Nephron (organoid): ENCODE results near the gene BMP2K.

Experiments used
- H3K27ac Mint-ChIP-seq, 3 experiments: 2 replicates each; pipeline ENCODE4 v1.8.0; 2020; ENCODE audit warnings: mixed read lengths in 3 of 3, mild to moderate bottlenecking in 2 of 3, moderate library complexity in 1 of 3
- H3K27me3 Mint-ChIP-seq: 2 replicates; pipeline ENCODE4 v1.8.0; 2021; ENCODE audit warnings: low read depth, mild to moderate bottlenecking, moderate library complexity, mixed read lengths
- H3K36me3 Mint-ChIP-seq: 2 replicates; pipeline ENCODE4 v1.8.0; 2020; ENCODE audit warnings: low read depth, mixed read lengths
- H3K4me1 Mint-ChIP-seq: 2 replicates; pipeline ENCODE4 v1.8.0; 2020; ENCODE audit warnings: mixed read lengths
- H3K4me3 Mint-ChIP-seq, 3 experiments: 2 replicates each; pipeline ENCODE4 v1.8.0; 2020; ENCODE audit warnings: mild to moderate bottlenecking in 3 of 3, mixed read lengths in 3 of 3, moderate library complexity in 2 of 3
- H3K9me3 Mint-ChIP-seq: 2 replicates; pipeline ENCODE4 v1.8.0; 2020; ENCODE audit warnings: mixed read lengths
- CTCF ChIP-seq, 3 experiments: fragments of 200-600 bp; sonication (generic); IDR thresholded peaks; one replicate each; pipeline ENCODE4 v1.5.0; 2021; ENCODE audit warnings: antibody characterized with exemption in 3 of 3; ENCODE audit not compliant: unreplicated experiment in 3 of 3

BMP2K gene

GRCh38 chr4:78749972-78750727 lies 26.0 kb upstream of the BMP2K start:
- H3K27me3 Mint-ChIP-seq: no peaks in the 10 kb centered on the region
- no peaks in the 10 kb centered on the region for H3K9me3 Mint-ChIP-seq
- TF ChIP-seq CTCF (IDR thresholded peaks at IDR 0.05; ENCODE audit: unreplicated experiment in 3 of 3): no peak
- peaks cover 9% of the 10 kb centered on the region for H3K4me1 Mint-ChIP-seq
- no peaks in the 10 kb centered on the region for H3K36me3 Mint-ChIP-seq
- no peak overlapping the region for H3K27ac Mint-ChIP-seq
- H3K4me3 Mint-ChIP-seq: no peak overlapping the region

- H3K27ac Mint-ChIP-seq: no peak overlapping the region
- TF ChIP-seq CTCF (IDR thresholded peaks at IDR 0.05; ENCODE audit: unreplicated experiment in 3 of 3): no peak
- H3K4me1 Mint-ChIP-seq: peaks cover 9% of the 10 kb centered on the region
- no peak overlapping the region for H3K4me3 Mint-ChIP-seq
- no peaks in the 10 kb centered on the region for H3K36me3 Mint-ChIP-seq
- H3K27me3 Mint-ChIP-seq: no peaks in the 10 kb centered on the region
- no peaks in the 10 kb centered on the region for H3K9me3 Mint-ChIP-seq
Observed at GRCh38 chr4:78753091-78753490, 23.1 kb upstream of the BMP2K start.

GRCh38 chr4:78754872-78755271 lies 21.3 kb upstream of the BMP2K start:
- no peaks in the 10 kb centered on the region for H3K36me3 Mint-ChIP-seq
- H3K4me3 Mint-ChIP-seq: no peak overlapping the region
- no peaks in the 10 kb centered on the region for H3K9me3 Mint-ChIP-seq
- no peak overlapping the region for H3K27ac Mint-ChIP-seq
- H3K27me3 Mint-ChIP-seq: no peaks in the 10 kb centered on the region
- H3K4me1 Mint-ChIP-seq: peaks cover 2% of the 10 kb centered on the region
- TF ChIP-seq CTCF (IDR thresholded peaks at IDR 0.05; ENCODE audit: unreplicated experiment in 3 of 3): no peak

GRCh38 chr4:78756137-78756536 lies 20.0 kb upstream of the BMP2K start:
- Mint-ChIP-seq H3K4me1 (no peaks in the 10 kb centered on the region), H3K36me3 (no peaks in the 10 kb centered on the region), H3K4me3 (no peak overlapping the region), H3K27me3 (no peaks in the 10 kb centered on the region), H3K9me3 (no peaks in the 10 kb centered on the region), H3K27ac (no peak overlapping the region)
- no peak for TF ChIP-seq CTCF (IDR thresholded peaks at IDR 0.05; ENCODE audit: unreplicated experiment in 3 of 3)

- no peak for TF ChIP-seq CTCF (IDR thresholded peaks at IDR 0.05; ENCODE audit: unreplicated experiment in 3 of 3)
- no peak overlapping the region for H3K27ac Mint-ChIP-seq
- no peaks in the 10 kb centered on the region for H3K36me3 Mint-ChIP-seq
- H3K4me3 Mint-ChIP-seq: no peak overlapping the region
- no peaks in the 10 kb centered on the region for H3K27me3 Mint-ChIP-seq
- H3K4me1 Mint-ChIP-seq: no peaks in the 10 kb centered on the region
- no peaks in the 10 kb centered on the region for H3K9me3 Mint-ChIP-seq
Observed at GRCh38 chr4:78756776-78757175, 19.4 kb upstream of the BMP2K start.

GRCh38 chr4:78757574-78757973 lies 18.6 kb upstream of the BMP2K start:
- H3K4me3 Mint-ChIP-seq: no peak overlapping the region
- no peak for TF ChIP-seq CTCF (IDR thresholded peaks at IDR 0.05; ENCODE audit: unreplicated experiment in 3 of 3)
- no peak overlapping the region for H3K27ac Mint-ChIP-seq
- no peaks in the 10 kb centered on the region for H3K4me1 Mint-ChIP-seq
- no peaks in the 10 kb centered on the region for H3K27me3 Mint-ChIP-seq
- H3K9me3 Mint-ChIP-seq: no peaks in the 10 kb centered on the region
- H3K36me3 Mint-ChIP-seq: no peaks in the 10 kb centered on the region
